Gastrocnemius medialis (tissue), 4 donors: ENCODE data around the gene NOS1AP. TPM values are rescaled to one million over a fixed set of nuclear protein-coding genes. Genes with fewer than 3 reads are reported as not detected.

Experiments used
- ATAC-seq, 2 donors: fragments of 150-250 bp; one replicate each; pipeline ENCODE4 v1.9.1; 2016
- DNase-seq, 2 donors: peaks; one replicate each; pipeline ENCODE4 v3.0.0-alpha.2; 2019
- H3K27ac ChIP-seq, 4 donors: fragments of 200-600 bp; sonication (generic); 1 replicate in 1 of 4; 2 replicates in 3 of 4; pipeline ENCODE4 v1.5.1; 2016 to 2018; ENCODE audit warnings: mild to moderate bottlenecking in 2 of 4, moderate library complexity in 1 of 4
- H3K27me3 ChIP-seq, 3 donors: fragments of 200-600 bp; sonication (generic) in 2 of 3; 1 replicate in 1 of 3; 2 replicates in 2 of 3; pipeline versions ENCODE4 v1.5.1 to v1.6.0; 2016 to 2019; ENCODE audit warnings: mild to moderate bottlenecking in 1 of 3, moderate library complexity in 1 of 3
- H3K36me3 ChIP-seq, 2 donors: fragments of 200-600 bp; sonication (generic) in 1 of 2; one replicate each; pipeline ENCODE4 v1.5.1; 2017 to 2018
- H3K4me1 ChIP-seq, 2 donors: fragments of 200-600 bp; sonication (generic) in 1 of 2; one replicate each; pipeline ENCODE4 v1.5.1; 2016 to 2017; ENCODE audit warnings: mild to moderate bottlenecking in 2 of 2
- H3K4me3 ChIP-seq, 4 donors: fragments of 200-600 bp; sonication (generic) in 3 of 4; 1 replicate in 1 of 4; 2 replicates in 3 of 4; pipeline ENCODE4 v1.5.1; 2016 to 2019; ENCODE audit warnings: mild to moderate bottlenecking in 2 of 4
- H3K9me3 ChIP-seq, 3 donors: fragments of 200-600 bp; sonication (generic) in 2 of 3; 1 replicate in 1 of 3; 2 replicates in 2 of 3; pipeline ENCODE4 v1.5.1; 2016 to 2019
- POLR2A ChIP-seq, 2 donors: fragments of 450-650 bp; IDR thresholded peaks; one replicate each; pipeline ENCODE4 v1.6.1; 2017; ENCODE audit warnings: antibody characterized with exemption in 2 of 2, mild to moderate bottlenecking in 2 of 2, moderate library complexity in 2 of 2
- in situ Hi-C, 4 donors: fragments of 200-750 bp; cut with MboI; loops; one replicate each; pipeline versions ENCODE4 v1.15.0 to v1.8.0; 2017; ENCODE audit warnings: low sequenced_read_pairs in 4 of 4
- intact Hi-C: fragments of 100-400 bp; cut with DNase I; formaldehyde crosslinking; loops from one replicate; pipeline ENCODE4 v1.15.1; 2023; ENCODE audit warnings: low total_unique reads
- total RNA-seq, 4 donors: library from RNA; depleted of rRNA; stranded (reverse); fragments of >200 nt; gene quantifications; one replicate each; pipeline versions ENCODE4 v1.1.0 to v1.2.3, GENCODE V29; 2016
- TF ChIP-seq, protein P1 (sequence below), 5 experiments: fragments of 450-650 bp in 3 of 5; fragments of 200-600 bp in 2 of 5; sonication (generic) in 2 of 5; IDR thresholded peaks in 4 of 5; conservative IDR thresholded peaks in 1 of 5; 1 replicate in 4 of 5; 2 replicates in 1 of 5; pipeline ENCODE4 v1.5.1; 2016 to 2019; ENCODE audit warnings: antibody characterized with exemption in 5 of 5, mild to moderate bottlenecking in 3 of 5, moderate library complexity in 3 of 5

Gene NOS1AP
- total RNA-seq, 4 donors from 2014 or later, result 0.20 to 0.40 (median 0.25) TPM

DNA sequence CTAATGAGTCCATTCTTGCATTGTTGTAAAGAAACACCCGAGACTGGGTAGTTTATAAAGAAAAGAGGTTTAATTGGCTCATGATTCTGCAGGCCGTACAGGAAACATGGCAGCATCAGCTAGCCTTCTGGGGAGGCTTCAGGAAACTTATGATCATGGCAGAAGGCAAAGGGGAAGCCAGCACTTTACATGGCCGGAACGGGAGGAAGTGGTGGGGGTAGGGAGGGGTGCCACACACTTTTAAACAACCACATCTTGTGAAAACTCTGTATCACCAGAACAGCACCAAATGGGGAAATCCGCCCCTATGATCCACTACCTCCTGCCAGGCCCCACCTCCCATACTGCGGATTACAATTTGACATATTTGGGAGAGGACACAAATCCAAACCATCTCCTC is 43.9 kb downstream of the NOS1AP start:
- ATAC-seq (no peak), DNase-seq (no peak)
- no peaks in the 10 kb centered on the region for H3K9me3 ChIP-seq
- in situ Hi-C loops, result no loop called here
- no peak overlapping the region for H3K27ac ChIP-seq
- H3K4me3 ChIP-seq, result no peak overlapping the region
- TF ChIP-seq, protein P1, sequence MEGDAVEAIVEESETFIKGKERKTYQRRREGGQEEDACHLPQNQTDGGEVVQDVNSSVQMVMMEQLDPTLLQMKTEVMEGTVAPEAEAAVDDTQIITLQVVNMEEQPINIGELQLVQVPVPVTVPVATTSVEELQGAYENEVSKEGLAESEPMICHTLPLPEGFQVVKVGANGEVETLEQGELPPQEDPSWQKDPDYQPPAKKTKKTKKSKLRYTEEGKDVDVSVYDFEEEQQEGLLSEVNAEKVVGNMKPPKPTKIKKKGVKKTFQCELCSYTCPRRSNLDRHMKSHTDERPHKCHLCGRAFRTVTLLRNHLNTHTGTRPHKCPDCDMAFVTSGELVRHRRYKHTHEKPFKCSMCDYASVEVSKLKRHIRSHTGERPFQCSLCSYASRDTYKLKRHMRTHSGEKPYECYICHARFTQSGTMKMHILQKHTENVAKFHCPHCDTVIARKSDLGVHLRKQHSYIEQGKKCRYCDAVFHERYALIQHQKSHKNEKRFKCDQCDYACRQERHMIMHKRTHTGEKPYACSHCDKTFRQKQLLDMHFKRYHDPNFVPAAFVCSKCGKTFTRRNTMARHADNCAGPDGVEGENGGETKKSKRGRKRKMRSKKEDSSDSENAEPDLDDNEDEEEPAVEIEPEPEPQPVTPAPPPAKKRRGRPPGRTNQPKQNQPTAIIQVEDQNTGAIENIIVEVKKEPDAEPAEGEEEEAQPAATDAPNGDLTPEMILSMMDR (IDR thresholded peaks at IDR 0.05 in 4 of 5, conservative IDR thresholded peaks at IDR 0.05 in 1 of 5), result no peak
- TF ChIP-seq POLR2A (IDR thresholded peaks at IDR 0.05), result no peak
- no peaks in the 10 kb centered on the region for H3K27me3 ChIP-seq
- intact Hi-C loops, result no loop called here
- H3K36me3 ChIP-seq, result no peaks in the 10 kb centered on the region
- no peaks in the 10 kb centered on the region for H3K4me1 ChIP-seq

DNA sequence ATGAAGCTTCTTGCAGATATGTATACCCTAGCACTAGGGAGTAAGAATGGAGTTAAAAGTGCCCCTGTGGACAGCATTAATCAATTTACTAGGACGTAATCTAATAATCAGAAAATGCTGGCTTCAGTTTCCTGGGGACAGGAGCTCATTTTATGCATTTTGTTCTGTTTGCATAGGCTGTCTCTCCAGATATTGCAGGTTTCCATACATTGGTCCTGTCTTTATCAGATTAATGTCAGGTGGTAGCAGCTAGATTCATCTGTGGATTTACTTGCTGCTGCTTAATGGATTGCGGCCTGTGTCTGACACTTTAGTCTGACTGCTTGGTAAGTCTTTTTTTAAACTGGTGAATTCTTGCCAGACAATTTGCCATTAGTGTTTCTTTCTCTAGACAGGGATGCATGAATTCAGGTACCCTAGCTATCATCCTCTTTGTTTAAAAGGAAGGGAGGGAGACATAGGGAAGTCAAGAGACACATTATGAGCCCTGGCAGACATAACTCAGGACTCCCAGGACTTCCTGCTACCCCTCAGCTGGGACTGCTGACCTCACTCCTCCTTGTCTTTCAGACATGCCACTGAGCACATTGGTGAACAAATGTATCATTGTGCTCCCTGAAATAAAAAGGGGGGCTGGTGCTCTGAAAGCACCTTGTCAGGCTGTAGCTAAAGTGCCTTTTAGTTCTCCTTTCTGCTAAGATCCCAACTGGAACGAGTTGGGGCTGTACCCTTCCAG is 47.7 kb downstream of the NOS1AP start:
- H3K4me3 ChIP-seq, result no peak overlapping the region
- no peak for DNase-seq
- no peak for TF ChIP-seq POLR2A (IDR thresholded peaks at IDR 0.05)
- TF ChIP-seq, protein P1 (IDR thresholded peaks at IDR 0.05 in 4 of 5, conservative IDR thresholded peaks at IDR 0.05 in 1 of 5), result no peak
- H3K27me3 ChIP-seq, result no peaks in the 10 kb centered on the region
- ATAC-seq, result no peak
- in situ Hi-C loops (no loop called here), intact Hi-C loops (loop anchor here (1.0 kb wide), 1 partner anchor 31 kb away; no protein-coding TSS in a partner anchor)
- no peak overlapping the region for H3K27ac ChIP-seq
- H3K9me3 ChIP-seq, result no peaks in the 10 kb centered on the region
- no peaks in the 10 kb centered on the region for H3K36me3 ChIP-seq
- no peaks in the 10 kb centered on the region for H3K4me1 ChIP-seq

DNA sequence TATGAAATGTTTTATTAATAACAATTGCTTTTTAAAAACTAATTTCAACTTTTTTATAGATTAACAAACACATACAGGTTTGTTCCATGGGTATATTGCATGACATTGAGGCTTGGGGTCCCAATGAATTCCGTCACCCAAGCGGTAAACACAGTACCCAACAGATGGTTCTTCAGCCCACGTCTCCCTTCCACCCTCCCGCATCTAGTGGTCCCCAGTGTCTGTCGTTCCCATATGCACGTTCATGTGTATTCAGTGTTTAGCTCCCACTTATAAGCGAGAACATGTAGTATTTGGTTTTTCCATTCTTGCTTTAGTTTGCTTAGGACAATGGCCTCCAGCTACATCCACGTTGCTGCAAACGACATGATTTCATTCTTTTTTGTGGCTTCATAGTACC is 48.6 kb downstream of the NOS1AP start:
- Histone ChIP-seq H3K27me3 (no peaks in the 10 kb centered on the region), H3K4me1 (no peaks in the 10 kb centered on the region), H3K9me3 (no peaks in the 10 kb centered on the region), H3K36me3 (no peaks in the 10 kb centered on the region), H3K27ac (no peak overlapping the region), H3K4me3 (no peak overlapping the region)
- ATAC-seq, result no peak
- DNase-seq, result no peak
- in situ Hi-C loops, result no loop called here
- intact Hi-C loops, result no loop called here
- no peak for TF ChIP-seq POLR2A (IDR thresholded peaks at IDR 0.05)
- TF ChIP-seq, protein P1 (IDR thresholded peaks at IDR 0.05 in 4 of 5, conservative IDR thresholded peaks at IDR 0.05 in 1 of 5), result no peak

DNA sequence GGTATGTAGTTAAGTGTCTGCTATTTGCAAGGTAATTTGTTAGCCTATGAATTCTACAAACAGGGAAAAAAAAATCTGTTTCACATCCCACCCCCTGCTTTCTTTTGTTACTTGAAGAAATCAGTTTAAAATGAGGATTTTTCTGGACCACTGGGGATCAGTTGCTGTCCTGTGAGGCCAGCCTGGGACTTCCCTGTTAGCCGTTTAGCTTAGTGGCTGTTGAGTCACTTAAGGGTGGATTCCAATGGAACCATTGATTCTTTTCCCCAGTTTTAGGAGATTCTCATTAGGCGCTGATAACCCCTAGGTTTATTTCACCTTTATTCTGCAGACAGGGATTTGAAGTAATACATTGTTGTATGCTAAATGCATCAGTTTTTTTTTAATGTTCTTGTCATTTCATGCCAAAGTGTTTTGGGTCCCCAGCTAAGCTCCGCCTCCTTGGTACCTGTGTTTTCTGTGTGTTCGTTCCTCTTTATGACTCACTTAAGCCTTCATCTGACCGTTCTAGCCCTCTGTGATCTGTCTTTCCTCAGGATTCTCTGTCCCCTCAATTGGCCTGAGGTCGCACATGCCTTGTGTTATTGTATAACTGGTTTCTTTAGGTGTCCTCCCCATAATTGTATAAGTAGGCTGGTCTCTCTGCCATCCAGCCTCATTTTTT is 59.3 kb downstream of the NOS1AP start:
- Histone ChIP-seq H3K27me3 (no peaks in the 10 kb centered on the region), H3K4me3 (no peak overlapping the region), H3K36me3 (no peaks in the 10 kb centered on the region), H3K4me1 (peaks cover 2 to 5% of the 10 kb centered on the region in 2 donors), H3K27ac (no peak overlapping the region), H3K9me3 (no peaks in the 10 kb centered on the region)
- intact Hi-C loops (no loop called here), in situ Hi-C loops (no loop called here)
- ATAC-seq (no peak), DNase-seq (no peak)
- TF ChIP-seq, protein P1 (IDR thresholded peaks at IDR 0.05 in 4 of 5, conservative IDR thresholded peaks at IDR 0.05 in 1 of 5), result no peak
- no peak for TF ChIP-seq POLR2A (IDR thresholded peaks at IDR 0.05)
